Kidney (tissue), 14 donors: Measurements from ENCODE around the gene GPR89A. TPM values are rescaled to one million over a fixed set of nuclear protein-coding genes. Genes with fewer than 3 reads are reported as not detected.

Source experiments
- DNase-seq, 5 donors: peaks; one replicate each; pipeline ENCODE4 v3.0.0-alpha.2; 2013 to 2020
- FAIRE-seq: peaks from 2 replicates; lab custom pipeline; 2012; peaks lifted over from hg19 to GRCh38; lab: Jason Lieb, UNC
- H3K27ac ChIP-seq, 2 donors: one replicate each; pipeline ENCODE4 v1.7.0; 2013; ENCODE audit warnings: low read depth in 2 of 2, low read length in 2 of 2, inconsistent platforms in 1 of 2
- H3K27me3 ChIP-seq: one replicate; pipeline ENCODE4 v1.7.1; 2013; ENCODE audit warnings: low read length, inconsistent platforms; ENCODE audit not compliant: control insufficient read depth, insufficient read depth
- H3K36me3 ChIP-seq, 3 donors: one replicate each; pipeline versions ENCODE4 v1.7.0 to v1.7.1; 2013; ENCODE audit warnings: low read length in 3 of 3, control low read depth in 1 of 3, inconsistent platforms in 1 of 3; ENCODE audit not compliant: insufficient read depth in 3 of 3, control insufficient read depth in 2 of 3
- H3K4me1 ChIP-seq, 3 donors: one replicate each; pipeline versions ENCODE4 v1.7.0 to v1.7.1; 2013; ENCODE audit warnings: low read length in 3 of 3, inconsistent platforms in 1 of 3, low read depth in 1 of 3; ENCODE audit not compliant: control insufficient read depth in 2 of 3, insufficient read depth in 2 of 3
- H3K4me3 ChIP-seq, 3 donors: one replicate each; pipeline versions ENCODE4 v1.7.0 to v1.8.1; 2013; ENCODE audit warnings: low read length in 3 of 3, control low read depth in 1 of 3, inconsistent platforms in 1 of 3
- H3K9ac ChIP-seq, 3 donors: one replicate each; pipeline versions ENCODE4 v1.7.0 to v1.7.1; 2013; ENCODE audit warnings: low read length in 3 of 3, control low read depth in 1 of 3, inconsistent platforms in 1 of 3
- H3K9me3 ChIP-seq, 3 donors: one replicate each; pipeline versions ENCODE4 v1.7.0 to v1.7.1; 2013; ENCODE audit warnings: low read length in 3 of 3, control low read depth in 1 of 3, inconsistent platforms in 1 of 3; ENCODE audit not compliant: control insufficient read depth in 2 of 3, insufficient read depth in 1 of 3
- CTCF ChIP-seq: IDR thresholded peaks from 3 replicates; pipeline ENCODE4 v1.5.1; 2012; ENCODE audit warnings: mild to moderate bottlenecking, moderate library complexity, borderline replicate concordance; ENCODE audit not compliant: insufficient read depth; ENCODE audit errors: extremely low read depth
- intact Hi-C: fragments of 100-400 bp; cut with DNase I; formaldehyde crosslinking; loops from one replicate; pipeline ENCODE4 v1.11.1; 2022
- polyA plus RNA-seq: library from polyadenylated mRNA; stranded (reverse); fragments of 350-450 nt; fragmentation: Illumina TruSeq; extraction: RNeasy Lipid Tissue Mini Kit (QIAGEN cat#74804); gene quantifications from one replicate; pipeline ENCODE4 v1.2.3, GENCODE V29; 2014; ENCODE audit warnings: low read depth, low replicate concordance; ENCODE audit not compliant: insufficient read depth
- total RNA-seq: library from RNA; stranded (reverse); fragmentation: NEBNext Ultra II Directional; extraction: Animal tissue kit (Norgen Biotek cat#: 25700); gene quantifications from one replicate; pipeline ENCODE4 v1.2.1, GENCODE V29; 2021
- donor health status: control.
- donor health status: control.
- donor health status: control.
- donor health status: control.
- donor health status: control.
- donor health status: DM: yes; HTN: yes; CAD: no.
- donor health status: Normal renal cell carcinoma (clear cell type).

GPR89A gene
- total and polyA plus RNA-seq, 2 donors from 2014 or later = 18.2 to 21.0 TPM

- no peak for FAIRE-seq
- H3K36me3 ChIP-seq = peaks cover 0 to 10% (median 0%) of the 10 kb centered on the region in 3 donors
- no peak overlapping the region for H3K27ac ChIP-seq
- peak in 1 of 5 donors; percentile 34 for DNase-seq
- H3K4me1 ChIP-seq = peaks cover 0 to 8% (median 7%) of the 10 kb centered on the region in 3 donors
- intact Hi-C loops = no loop called here
- no peaks in the 10 kb centered on the region for H3K27me3 ChIP-seq
- no peaks in the 10 kb centered on the region for H3K9me3 ChIP-seq
- H3K4me3 ChIP-seq = peak overlapping the region in 1 of 3 donors; percentile 4
- H3K9ac ChIP-seq = no peak overlapping the region
- TF ChIP-seq CTCF = no peak
Observed at GRCh38 chr1:145696630-145696960, 88.8 kb downstream of the GPR89A start.

- DNase-seq = no peak
- peak overlapping the region in 2 of 3 donors; percentile 1 to 57 for H3K4me3 ChIP-seq
- no peaks in the 10 kb centered on the region for H3K27me3 ChIP-seq
- H3K9me3 ChIP-seq = no peaks in the 10 kb centered on the region
- peak overlapping the region in 1 of 2 donors; percentile 49 for H3K27ac ChIP-seq
- intact Hi-C loops = no loop called here
- H3K4me1 ChIP-seq = peaks cover 0 to 4% (median 4%) of the 10 kb centered on the region in 3 donors
- H3K9ac ChIP-seq = no peak overlapping the region
- FAIRE-seq = no peak
- no peak for TF ChIP-seq CTCF
- peaks cover 0 to 9% (median 0%) of the 10 kb centered on the region in 3 donors for H3K36me3 ChIP-seq
Observed at GRCh38 chr1:145701306-145701862, 93.6 kb downstream of the GPR89A start.

- peak overlapping the region; percentile 3 to 57 for H3K27ac ChIP-seq
- H3K4me1 ChIP-seq = peaks cover 0 to 4% (median 4%) of the 10 kb centered on the region in 3 donors
- intact Hi-C loops = no loop called here
- no peaks in the 10 kb centered on the region for H3K9me3 ChIP-seq
- H3K4me3 ChIP-seq = peak overlapping the region in 2 of 3 donors; percentile 43 to 54
- H3K9ac ChIP-seq = no peak overlapping the region
- peaks cover 0 to 9% (median 0%) of the 10 kb centered on the region in 3 donors for H3K36me3 ChIP-seq
- no peak for DNase-seq
- H3K27me3 ChIP-seq = no peaks in the 10 kb centered on the region
- no peak for TF ChIP-seq CTCF
- no peak for FAIRE-seq
Observed at GRCh38 chr1:145702052-145702451, 94.3 kb downstream of the GPR89A start.
